ENCODE results near the gene ELMO1. TPM values are rescaled to one million over a fixed set of nuclear protein-coding genes. Genes with fewer than 3 reads are reported as not detected.

The ELMO1 gene
- total RNA-seq, 1 experiment from 2014 or later = not detected

GRCh38 chr7:37443627-37444026, 5.0 kb downstream of the ELMO1 start:
- Histone ChIP-seq H3K27ac (ENCODE audit: low read depth, low read length, poor library complexity, severe bottlenecking) (no peak overlapping the region), H3K4me3 (ENCODE audit: low read depth, low read length, poor library complexity, severe bottlenecking) (no peak overlapping the region), H3K27me3 (replicated peaks; ENCODE audit: insufficient read depth, low read depth, low read length, poor library complexity) (peaks cover 34% of the 10 kb centered on the region), H3K36me3 (ENCODE audit: insufficient read depth, low read length, poor library complexity, severe bottlenecking) (no peaks in the 10 kb centered on the region), H3K9me3 (ENCODE audit: low read depth, low read length, poor library complexity, severe bottlenecking) (no peaks in the 10 kb centered on the region), H3K4me1 (ENCODE audit: insufficient read depth, low read length, poor library complexity, severe bottlenecking) (peaks cover 13% of the 10 kb centered on the region)
- intact Hi-C loops (cut with micrococcal nuclease; ENCODE audit: unreplicated experiment) = no loop called here
- no TSS peak for BruUV-seq (replicated peaks)
- DNase-seq (ENCODE audit: low spot score) = no peak
- ChIA-PET CTCF (no interaction called here), POLR2A (ENCODE audit: low non-redundant PET) (no interaction called here)
- TF ChIP-seq EZH2 (IDR thresholded peaks at IDR 0.05; ENCODE audit: borderline replicate concordance, low read depth, low read length, poor library complexity, severe bottlenecking) = no peak
- no peak for TF ChIP-seq CTCF (conservative IDR thresholded peaks at IDR 0.05; ENCODE audit: low read depth, low read length)

GRCh38 chr7:37442268-37442667, 6.4 kb downstream of the ELMO1 start:
- no peaks in the 10 kb centered on the region for H3K4me1 ChIP-seq (ENCODE audit: insufficient read depth, low read length, poor library complexity, severe bottlenecking)
- H3K9me3 ChIP-seq (ENCODE audit: low read depth, low read length, poor library complexity, severe bottlenecking) = no peaks in the 10 kb centered on the region
- no TSS peak for BruUV-seq (replicated peaks)
- ChIA-PET POLR2A (ENCODE audit: low non-redundant PET) (no interaction called here), CTCF (no interaction called here)
- no peak overlapping the region for H3K27ac ChIP-seq (ENCODE audit: low read depth, low read length, poor library complexity, severe bottlenecking)
- TF ChIP-seq CTCF (conservative IDR thresholded peaks at IDR 0.05; ENCODE audit: low read depth, low read length) (no peak), EZH2 (IDR thresholded peaks at IDR 0.05; ENCODE audit: borderline replicate concordance, low read depth, low read length, poor library complexity, severe bottlenecking) (no peak)
- DNase-seq (ENCODE audit: low spot score) = no peak
- H3K36me3 ChIP-seq (ENCODE audit: insufficient read depth, low read length, poor library complexity, severe bottlenecking) = no peaks in the 10 kb centered on the region
- intact Hi-C loops (cut with micrococcal nuclease; ENCODE audit: unreplicated experiment) = no loop called here
- peaks cover 20% of the 10 kb centered on the region for H3K27me3 ChIP-seq (replicated peaks; ENCODE audit: insufficient read depth, low read depth, low read length, poor library complexity)
- H3K4me3 ChIP-seq (ENCODE audit: low read depth, low read length, poor library complexity, severe bottlenecking) = no peak overlapping the region

- peaks cover 16% of the 10 kb centered on the region for H3K27me3 ChIP-seq (replicated peaks; ENCODE audit: insufficient read depth, low read depth, low read length, poor library complexity)
- ChIA-PET POLR2A (ENCODE audit: low non-redundant PET) (no interaction called here), CTCF (no interaction called here)
- no peaks in the 10 kb centered on the region for H3K9me3 ChIP-seq (ENCODE audit: low read depth, low read length, poor library complexity, severe bottlenecking)
- no peaks in the 10 kb centered on the region for H3K4me1 ChIP-seq (ENCODE audit: insufficient read depth, low read length, poor library complexity, severe bottlenecking)
- no peak overlapping the region for H3K27ac ChIP-seq (ENCODE audit: low read depth, low read length, poor library complexity, severe bottlenecking)
- no peak for TF ChIP-seq EZH2 (IDR thresholded peaks at IDR 0.05; ENCODE audit: borderline replicate concordance, low read depth, low read length, poor library complexity, severe bottlenecking)
- TF ChIP-seq CTCF (conservative IDR thresholded peaks at IDR 0.05; ENCODE audit: low read depth, low read length) = no peak
- intact Hi-C loops (cut with micrococcal nuclease; ENCODE audit: unreplicated experiment) = no loop called here
- no TSS peak for BruUV-seq (replicated peaks)
- no peaks in the 10 kb centered on the region for H3K36me3 ChIP-seq (ENCODE audit: insufficient read depth, low read length, poor library complexity, severe bottlenecking)
- H3K4me3 ChIP-seq (ENCODE audit: low read depth, low read length, poor library complexity, severe bottlenecking) = no peak overlapping the region
- DNase-seq (ENCODE audit: low spot score) = no peak
These were observed 6.8 kb downstream of the ELMO1 start for GRCh38 chr7:37441816-37442215.

Measured in A673 (cell line).